ENCODE data around the gene ABT1. TPM values are rescaled to one million over a fixed set of nuclear protein-coding genes. Genes with fewer than 3 reads are reported as not detected.

Gene ABT1
- polyA plus RNA-seq, 1 donor (not counting 4 experiments of a cell fraction or from before 2014, with no cell fraction given), result 16.8 TPM

- Histone ChIP-seq H3K36me3 (ENCODE audit: control insufficient read depth in 2 of 2, extremely low read depth in 1 of 2, insufficient read depth in 2 of 2, low read length in 2 of 2) (peaks cover 8 to 15% of the 10 kb centered on the region in 2 experiments), H4K20me1 (ENCODE audit: control insufficient read depth, extremely low read depth, insufficient read depth, low read length) (no peaks in the 10 kb centered on the region), H2AFZ (ENCODE audit: control insufficient read depth, low read length) (peak overlapping the region; percentile 48), H3K27me3 (ENCODE audit: control insufficient read depth, extremely low read depth, insufficient read depth, low read length) (no peaks in the 10 kb centered on the region), H3K4me1 (ENCODE audit: control insufficient read depth, extremely low read depth, insufficient read depth, low read length) (peaks cover 22% of the 10 kb centered on the region), H3K9me1 (ENCODE audit: control insufficient read depth, extremely low read depth, insufficient read depth, low read length) (no peaks in the 10 kb centered on the region), H3K27ac (ENCODE audit: control insufficient read depth, insufficient read depth, low read length) (no peak overlapping the region), H3K4me3 (ENCODE audit: control insufficient read depth in 2 of 3, extremely low read depth in 1 of 3, insufficient read depth in 2 of 3, low read depth in 1 of 3, low read length in 3 of 3) (peak overlapping the region in 2 of 3 experiments; percentile 96 to 98), H3K4me2 (ENCODE audit: control insufficient read depth, extremely low read depth, insufficient read depth, low read depth, low read length) (peak overlapping the region; percentile 87), H3K79me2 (ENCODE audit: control insufficient read depth, insufficient read depth, low read length) (peaks cover 20% of the 10 kb centered on the region), H3K9me3 (ENCODE audit: control insufficient read depth, low read depth, low read length) (no peaks in the 10 kb centered on the region), H3K9ac (ENCODE audit: control insufficient read depth, extremely low read depth, insufficient read depth, low read length) (peak overlapping the region; percentile 61)
- no peak for TF ChIP-seq EZH2 (IDR thresholded peaks at IDR 0.05; ENCODE audit: low read length)
- TF ChIP-seq CTCF (optimal IDR thresholded peaks at IDR 0.05 in 1 of 3, IDR thresholded peaks at IDR 0.05 in 1 of 3, conservative IDR thresholded peaks at IDR 0.05 in 1 of 3; ENCODE audit: extremely low read depth in 1 of 3, insufficient read depth in 2 of 3, low read length in 3 of 3), result no peak
- DNase-seq (ENCODE audit: low read depth, low spot score), result peak; percentile 76
- FAIRE-seq, result no peak
- dilution Hi-C loops (cut with MboI; ENCODE audit: extremely low pct_ligation_motif_present, low sequenced_read_pairs), result no loop called here
These were observed 1.8 kb upstream of the ABT1 start for GRCh38 chr6:26594730-26595632.

GRCh38 chr6:26595669-26596269, 984 bp upstream of the ABT1 start:
- DNase-seq (ENCODE audit: low read depth, low spot score) (peak; percentile 72), FAIRE-seq (no peak)
- H3K9me3 ChIP-seq (ENCODE audit: control insufficient read depth, low read depth, low read length), result no peaks in the 10 kb centered on the region
- H3K4me2 ChIP-seq (ENCODE audit: control insufficient read depth, extremely low read depth, insufficient read depth, low read depth, low read length), result peak overlapping the region; percentile 87
- peak overlapping the region; percentile 61 for H3K9ac ChIP-seq (ENCODE audit: control insufficient read depth, extremely low read depth, insufficient read depth, low read length)
- H2AFZ ChIP-seq (ENCODE audit: control insufficient read depth, low read length), result peak overlapping the region; percentile 48
- H3K36me3 ChIP-seq (ENCODE audit: control insufficient read depth in 2 of 2, extremely low read depth in 1 of 2, insufficient read depth in 2 of 2, low read length in 2 of 2), result peaks cover 8 to 15% of the 10 kb centered on the region in 2 experiments
- peaks cover 20% of the 10 kb centered on the region for H3K79me2 ChIP-seq (ENCODE audit: control insufficient read depth, insufficient read depth, low read length)
- H3K4me3 ChIP-seq (ENCODE audit: control insufficient read depth in 2 of 3, extremely low read depth in 1 of 3, insufficient read depth in 2 of 3, low read depth in 1 of 3, low read length in 3 of 3), result peak overlapping the region; percentile 93 to 98 (median 96)
- H3K9me1 ChIP-seq (ENCODE audit: control insufficient read depth, extremely low read depth, insufficient read depth, low read length), result no peaks in the 10 kb centered on the region
- H3K4me1 ChIP-seq (ENCODE audit: control insufficient read depth, extremely low read depth, insufficient read depth, low read length), result peaks cover 22% of the 10 kb centered on the region
- no peaks in the 10 kb centered on the region for H4K20me1 ChIP-seq (ENCODE audit: control insufficient read depth, extremely low read depth, insufficient read depth, low read length)
- TF ChIP-seq CTCF (optimal IDR thresholded peaks at IDR 0.05 in 1 of 3, IDR thresholded peaks at IDR 0.05 in 1 of 3, conservative IDR thresholded peaks at IDR 0.05 in 1 of 3; ENCODE audit: extremely low read depth in 1 of 3, insufficient read depth in 2 of 3, low read length in 3 of 3), result peak; percentile 75 to 93 (median 77)
- no peak for TF ChIP-seq EZH2 (IDR thresholded peaks at IDR 0.05; ENCODE audit: low read length)
- H3K27ac ChIP-seq (ENCODE audit: control insufficient read depth, insufficient read depth, low read length), result peak overlapping the region; percentile 85
- dilution Hi-C loops (cut with MboI; ENCODE audit: extremely low pct_ligation_motif_present, low sequenced_read_pairs), result no loop called here
- no peaks in the 10 kb centered on the region for H3K27me3 ChIP-seq (ENCODE audit: control insufficient read depth, extremely low read depth, insufficient read depth, low read length)

Measured in keratinocyte (primary cell).